HEK293 (cell line): ENCODE measurements around the gene SYDE2.

Experiments
- CTCF ChIA-PET: fragments of 350-600 bp; formaldehyde crosslinking; extraction: SDS; loops from one replicate; lab custom pipeline; 2021; ENCODE audit warnings: antibody characterized with exemption; lab: Yijun Ruan, JAX
- POLR2A ChIA-PET: fragments of 300-600 bp; formaldehyde crosslinking; extraction: SDS; loops from one replicate; lab custom pipeline; 2020; ENCODE audit warnings: antibody characterized with exemption, inconsistent platforms; lab: Yijun Ruan, JAX
- H3K27ac ChIP-seq: fragments of 200-500 bp; sonication (Bioruptor generic); 2 replicates; pipeline ENCODE4 v1.5.1; 2014; ENCODE audit warnings: low read depth, low read length, control low read depth, inconsistent platforms; ENCODE audit errors: extremely low read depth
- H3K36me3 ChIP-seq, 2 experiments: fragments of 200-500 bp in 1 of 2; sonication (Bioruptor generic) in 1 of 2; 1 replicate in 1 of 2; 2 replicates in 1 of 2; pipeline ENCODE4 v1.5.1; 2014 to 2017; ENCODE audit warnings: inconsistent platforms in 2 of 2, low read length in 2 of 2; ENCODE audit not compliant: control insufficient read depth in 2 of 2, insufficient read depth in 1 of 2
- H3K4me1 ChIP-seq: fragments of 200-500 bp; sonication (Bioruptor generic); 2 replicates; pipeline ENCODE4 v1.5.1; 2014; ENCODE audit warnings: mild to moderate bottlenecking, low read length, inconsistent platforms; ENCODE audit not compliant: control insufficient read depth, insufficient read depth
- H3K4me3 ChIP-seq: 2 replicates; pipeline ENCODE4 v1.5.1; 2011; ENCODE audit warnings: low read depth, mild to moderate bottlenecking, control low read depth, low read length, moderate library complexity
- H3K9me3 ChIP-seq: fragments of 200-500 bp; sonication (Bioruptor generic); 2 replicates; pipeline ENCODE4 v1.5.1; 2014; ENCODE audit warnings: low read depth, low read length, inconsistent platforms; ENCODE audit not compliant: control insufficient read depth, insufficient read depth
- HOXA7 ChIP-seq: sonication (generic); formaldehyde crosslinking; IDR thresholded peaks from 2 replicates; pipeline ENCODE4 v1.8.1; 2022; ENCODE audit warnings: missing genetic modification reagents, borderline replicate concordance
- KLF9 ChIP-seq: fragments of 450-650 bp; formaldehyde crosslinking; IDR thresholded peaks from 2 replicates; pipeline ENCODE4 v1.5.1; 2016; ENCODE audit warnings: missing biosample characterization, missing genetic modification characterization, low read depth
- OVOL3 ChIP-seq: fragments of 450-650 bp; formaldehyde crosslinking; IDR thresholded peaks from 2 replicates; pipeline ENCODE4 v1.5.1; 2016; ENCODE audit warnings: missing biosample characterization, missing genetic modification characterization
- PRDM1 ChIP-seq: fragments of 450-650 bp; formaldehyde crosslinking; IDR thresholded peaks from 2 replicates; pipeline ENCODE4; 2016; ENCODE audit warnings: missing biosample characterization, missing genetic modification characterization
- SALL2 ChIP-seq: fragments of 450-650 bp; formaldehyde crosslinking; IDR thresholded peaks from 2 replicates; pipeline ENCODE4 v1.5.0; 2017; ENCODE audit warnings: missing biosample characterization, mild to moderate bottlenecking, missing genetic modification characterization, borderline replicate concordance
- TSHZ1 ChIP-seq: fragments of 450-650 bp; formaldehyde crosslinking; IDR thresholded peaks from 2 replicates; pipeline ENCODE4 v1.5.1; 2016; ENCODE audit warnings: missing biosample characterization, missing genetic modification characterization, borderline replicate concordance
- ZBTB11 ChIP-seq: fragments of 450-650 bp; formaldehyde crosslinking; conservative IDR thresholded peaks from 2 replicates; pipeline ENCODE4 v1.5.1; 2016; ENCODE audit warnings: low read depth, missing biosample characterization, missing genetic modification characterization
- ZBTB6 ChIP-seq: fragments of 450-650 bp; formaldehyde crosslinking; IDR thresholded peaks from 2 replicates; pipeline ENCODE4 v1.5.1; 2017; ENCODE audit warnings: missing biosample characterization, missing genetic modification characterization
- ZNF146 ChIP-seq: fragments of 450-650 bp; formaldehyde crosslinking; IDR thresholded peaks from 2 replicates; pipeline ENCODE4 v1.5.1; 2016; ENCODE audit warnings: missing biosample characterization, missing genetic modification characterization
- ZNF394 ChIP-seq: fragments of 450-650 bp; formaldehyde crosslinking; IDR thresholded peaks from 2 replicates; pipeline ENCODE4 v1.5.1; 2016; ENCODE audit warnings: missing biosample characterization, missing genetic modification characterization, mild to moderate bottlenecking, moderate library complexity, borderline replicate concordance
- ZNF423 ChIP-seq: fragments of 450-650 bp; formaldehyde crosslinking; IDR thresholded peaks from 2 replicates; pipeline ENCODE4 v1.5.1; 2016; ENCODE audit warnings: missing biosample characterization, missing genetic modification characterization
- ZNF433 ChIP-seq: fragments of 450-650 bp; formaldehyde crosslinking; IDR thresholded peaks from 2 replicates; pipeline ENCODE4 v1.5.1; 2016; ENCODE audit warnings: missing biosample characterization, missing genetic modification characterization, low read depth
- ZNF561 ChIP-seq: fragments of 450-650 bp; IDR thresholded peaks from 2 replicates; pipeline ENCODE4 v1.5.1; 2018; ENCODE audit warnings: missing biosample characterization, missing genetic modification characterization, borderline replicate concordance
- ZNF660 ChIP-seq: fragments of 450-650 bp; IDR thresholded peaks from 2 replicates; pipeline ENCODE4 v1.5.1; 2018; ENCODE audit warnings: missing biosample characterization, mild to moderate bottlenecking, missing genetic modification characterization
- ZNF692 ChIP-seq: fragments of 450-650 bp; formaldehyde crosslinking; IDR thresholded peaks from 2 replicates; pipeline ENCODE4 v1.5.1; 2016; ENCODE audit warnings: missing biosample characterization, missing genetic modification characterization
- ZNF785 ChIP-seq: fragments of 450-650 bp; formaldehyde crosslinking; IDR thresholded peaks from 2 replicates; pipeline ENCODE4 v1.5.1; 2016; ENCODE audit warnings: missing biosample characterization, missing genetic modification characterization
- ZNF837 ChIP-seq: fragments of 450-650 bp; formaldehyde crosslinking; IDR thresholded peaks from 2 replicates; pipeline ENCODE4 v1.5.1; 2016; ENCODE audit warnings: missing biosample characterization, missing genetic modification characterization

SYDE2 gene

GRCh38 chr1:85172684-85173337 lies 28.0 kb downstream of the SYDE2 start:
- H3K27ac ChIP-seq: no peak overlapping the region
- H3K4me3 ChIP-seq: no peak overlapping the region
- TF ChIP-seq ZNF692 (tag by site-specific recombination) (peak; percentile 85), KLF9 (tag by site-specific recombination) (no peak), ZNF660 (tag by site-specific recombination) (peak; percentile 41; the same call in 1 of the 2 replicates), PRDM1 (tag by site-specific recombination) (no peak)
- TF ChIP-seq, all 188 proteins: peak for 2
- Histone ChIP-seq H3K36me3 (no peaks in the 10 kb centered on the region; a peak in 1 of 3 replicates), H3K9me3 (no peaks in the 10 kb centered on the region), H3K4me1 (no peaks in the 10 kb centered on the region)
- ChIA-PET POLR2A (no interaction called here), CTCF (interaction anchor here (0.5 kb wide), 1 partner anchor 554 kb away, joined by 3 read pairs; no protein-coding TSS in a partner anchor)

- ChIA-PET CTCF (no interaction called here), POLR2A (no interaction called here)
- Histone ChIP-seq H3K9me3 (no peaks in the 10 kb centered on the region), H3K4me1 (no peaks in the 10 kb centered on the region), H3K36me3 (peaks cover 3 to 8% of the 10 kb centered on the region in 2 experiments; a peak in 2 of 3 replicates), H3K27ac (no peak overlapping the region), H3K4me3 (no peak overlapping the region)
- TF ChIP-seq TSHZ1 (tag by site-specific recombination): no peak
- no peak for TF ChIP-seq ZNF146 (tag by site-specific recombination)
- no peak for TF ChIP-seq ZBTB6
- no peak for TF ChIP-seq OVOL3 (tag by site-specific recombination)
- no peak for TF ChIP-seq ZNF423 (tag by site-specific recombination)
- TF ChIP-seq ZNF785 (tag by site-specific recombination): no peak
- no peak for TF ChIP-seq ZNF433
- TF ChIP-seq HOXA7: no peak
- no peak for TF ChIP-seq ZBTB11 (tag by site-specific recombination)
- TF ChIP-seq ZNF561 (tag by site-specific recombination): no peak
- no peak for TF ChIP-seq ZNF394 (tag by site-specific recombination)
- no peak for TF ChIP-seq ZNF837
- TF ChIP-seq SALL2 (tag by site-specific recombination): no peak
Observed at GRCh38 chr1:85171721-85172120, 29.1 kb downstream of the SYDE2 start.
